Measurements from ENCODE around the gene MTAP. TPM values are rescaled to one million over a fixed set of nuclear protein-coding genes. Genes with fewer than 3 reads are reported as not detected.

The MTAP gene
- total and polyA plus RNA-seq, 2 donors (not counting 1 experiment from before 2014, with no cell fraction given): 9.8 to 38.4 TPM

- no peak overlapping the region for H3K4me3 ChIP-seq (ENCODE audit: control extremely low read depth in 1 of 5, extremely low read depth in 1 of 5, insufficient read depth in 1 of 5, low read depth in 2 of 5, low read length in 4 of 5)
- no peak overlapping the region for H2AFZ ChIP-seq (ENCODE audit: insufficient read depth, low read depth, low read length, poor library complexity, severe bottlenecking)
- H4K20me1 ChIP-seq (ENCODE audit: control insufficient read depth, insufficient read depth, low read length, poor library complexity, severe bottlenecking): no peaks in the 10 kb centered on the region
- Mint-ChIP-seq H3K4me3 (no peak overlapping the region), H3K27ac (no peak overlapping the region), H3K4me1 (peaks cover 10% of the 10 kb centered on the region), H3K27me3 (no peaks in the 10 kb centered on the region), H3K9me3 (ENCODE audit: insufficient read depth) (peaks cover 7% of the 10 kb centered on the region)
- CTCF ChIA-PET: no interaction called here
- DNase-seq (no peak), ATAC-seq (ENCODE audit: low read depth) (no peak)
- no peak overlapping the region for H3K4me2 ChIP-seq (replicated peaks; ENCODE audit: low read depth, low read length, poor library complexity, severe bottlenecking)
- intact Hi-C loops (cut with micrococcal nuclease): no loop called here
- POLR2A ChIA-PET: no interaction called here
- TF ChIP-seq CTCF (IDR thresholded peaks at IDR 0.05): no peak
- TF ChIP-seq EZH2 (IDR thresholded peaks at IDR 0.05; ENCODE audit: borderline replicate concordance, insufficient read depth, low read depth, low read length, poor library complexity, severe bottlenecking): no peak
- H3K27me3 ChIP-seq (replicated peaks in 1 of 4; ENCODE audit: control extremely low read depth in 1 of 4, control insufficient read depth in 3 of 4, insufficient read depth in 4 of 4, low read length in 3 of 4): no peaks in the 10 kb centered on the region
- H3K27ac ChIP-seq (ENCODE audit: low read length in 2 of 2): no peak overlapping the region
- H3K9ac ChIP-seq (ENCODE audit: low read length): no peak overlapping the region
- 100% methylated on average over 3 of the region's 4 CpGs for WGBS (ENCODE audit: insufficient coverage)
- peaks cover 3 to 7% of the 10 kb centered on the region in 2 experiments for H3K36me3 ChIP-seq (replicated peaks in 1 of 2; ENCODE audit: control extremely low read depth in 1 of 2, control insufficient read depth in 1 of 2, extremely low read depth in 1 of 2, insufficient read depth in 2 of 2, low read length in 1 of 2)
- H3K4me1 ChIP-seq (ENCODE audit: control insufficient read depth in 2 of 2, insufficient read depth in 2 of 2, low read length in 2 of 2): no peaks in the 10 kb centered on the region
- H3K79me2 ChIP-seq (ENCODE audit: control insufficient read depth, insufficient read depth, low read length): no peaks in the 10 kb centered on the region
- H3K9me3 ChIP-seq (ENCODE audit: control extremely low read depth in 1 of 3, control insufficient read depth in 2 of 3, insufficient read depth in 1 of 3, low read length in 2 of 3): peaks cover 4 to 14% (median 8%) of the 10 kb centered on the region in 3 donors
These were observed 46.2 kb downstream of the MTAP start for GRCh38 chr9:21848615-21849014.

- TF ChIP-seq CTCF (IDR thresholded peaks at IDR 0.05) (no peak), EZH2 (IDR thresholded peaks at IDR 0.05; ENCODE audit: borderline replicate concordance, insufficient read depth, low read depth, low read length, poor library complexity, severe bottlenecking) (no peak)
- Histone ChIP-seq H3K27ac (ENCODE audit: low read length in 2 of 2) (no peak overlapping the region), H3K79me2 (ENCODE audit: control insufficient read depth, insufficient read depth, low read length) (no peaks in the 10 kb centered on the region), H3K36me3 (replicated peaks in 1 of 2; ENCODE audit: control extremely low read depth in 1 of 2, control insufficient read depth in 1 of 2, extremely low read depth in 1 of 2, insufficient read depth in 2 of 2, low read length in 1 of 2) (peaks cover 10 to 33% of the 10 kb centered on the region in 2 experiments), H4K20me1 (ENCODE audit: control insufficient read depth, insufficient read depth, low read length, poor library complexity, severe bottlenecking) (no peaks in the 10 kb centered on the region), H3K9me3 (ENCODE audit: control extremely low read depth in 1 of 3, control insufficient read depth in 2 of 3, insufficient read depth in 1 of 3, low read length in 2 of 3) (peaks cover 0 to 9% (median 2%) of the 10 kb centered on the region in 3 donors), H3K4me1 (ENCODE audit: control insufficient read depth in 2 of 2, insufficient read depth in 2 of 2, low read length in 2 of 2) (no peaks in the 10 kb centered on the region), H3K9ac (ENCODE audit: low read length) (no peak overlapping the region), H3K27me3 (replicated peaks in 1 of 4; ENCODE audit: control extremely low read depth in 1 of 4, control insufficient read depth in 3 of 4, insufficient read depth in 4 of 4, low read length in 3 of 4) (no peaks in the 10 kb centered on the region), H3K4me3 (ENCODE audit: control extremely low read depth in 1 of 5, extremely low read depth in 1 of 5, insufficient read depth in 1 of 5, low read depth in 2 of 5, low read length in 4 of 5) (no peak overlapping the region), H2AFZ (ENCODE audit: insufficient read depth, low read depth, low read length, poor library complexity, severe bottlenecking) (no peak overlapping the region), H3K4me2 (replicated peaks; ENCODE audit: low read depth, low read length, poor library complexity, severe bottlenecking) (no peak overlapping the region)
- no peak overlapping the region for H3K4me3 Mint-ChIP-seq
- ATAC-seq (ENCODE audit: low read depth) (no peak), DNase-seq (no peak)
- no CpG with 5 or more reads among the region's 3 CpGs for WGBS (ENCODE audit: insufficient coverage)
- no peak overlapping the region for H3K27ac Mint-ChIP-seq
- intact Hi-C loops (cut with micrococcal nuclease): no loop called here
- H3K27me3 Mint-ChIP-seq: no peaks in the 10 kb centered on the region
- peaks cover 3% of the 10 kb centered on the region for H3K9me3 Mint-ChIP-seq (ENCODE audit: insufficient read depth)
- POLR2A ChIA-PET: no interaction called here
- CTCF ChIA-PET: no interaction called here
- peaks cover 5% of the 10 kb centered on the region for H3K4me1 Mint-ChIP-seq
These were observed 50.3 kb downstream of the MTAP start for GRCh38 chr9:21852754-21853153.

Data from B cell (primary cell).